GM18505 (cell line): ENCODE measurements around the gene ACACA.
"Not testable (repeated sequence)": the region's sequence is repeated elsewhere in the genome, so short reads cannot be mapped to it uniquely, and the experiment has no call there.

ENCODE experiments used
- ATAC-seq: cut with Tn5 transposase; IDR thresholded peaks from one replicate; pipeline ENCODE4 v1.9.1; 2021; ENCODE audit not compliant: unreplicated experiment
- POLR2A ChIP-seq: IDR thresholded peaks from 4 replicates; pipeline ENCODE4 v1.6.1; 2011; ENCODE audit warnings: borderline replicate concordance; ENCODE audit not compliant: insufficient read depth, insufficient read length; ENCODE audit errors: extremely low read depth

Gene ACACA

DNA sequence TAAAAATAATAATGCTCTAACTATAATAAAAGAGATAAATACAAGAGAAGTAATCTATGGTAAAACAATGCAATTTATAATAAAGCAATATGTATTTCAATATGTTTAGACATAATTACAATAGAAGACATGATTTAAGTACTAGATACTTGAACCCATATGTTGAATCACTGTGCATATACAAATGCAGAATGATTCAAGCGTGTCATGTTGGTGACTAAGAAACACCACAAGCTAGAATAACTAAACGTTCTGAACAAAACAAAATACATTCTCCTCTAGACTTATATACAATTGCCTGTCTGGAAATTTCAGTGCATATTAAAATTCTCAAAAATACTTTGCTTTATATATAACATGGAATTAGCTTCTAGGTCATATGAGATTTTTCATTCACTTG, 11.2 kb upstream of the ACACA start:
- no peak for TF ChIP-seq POLR2A
- ATAC-seq, result no peak

DNA sequence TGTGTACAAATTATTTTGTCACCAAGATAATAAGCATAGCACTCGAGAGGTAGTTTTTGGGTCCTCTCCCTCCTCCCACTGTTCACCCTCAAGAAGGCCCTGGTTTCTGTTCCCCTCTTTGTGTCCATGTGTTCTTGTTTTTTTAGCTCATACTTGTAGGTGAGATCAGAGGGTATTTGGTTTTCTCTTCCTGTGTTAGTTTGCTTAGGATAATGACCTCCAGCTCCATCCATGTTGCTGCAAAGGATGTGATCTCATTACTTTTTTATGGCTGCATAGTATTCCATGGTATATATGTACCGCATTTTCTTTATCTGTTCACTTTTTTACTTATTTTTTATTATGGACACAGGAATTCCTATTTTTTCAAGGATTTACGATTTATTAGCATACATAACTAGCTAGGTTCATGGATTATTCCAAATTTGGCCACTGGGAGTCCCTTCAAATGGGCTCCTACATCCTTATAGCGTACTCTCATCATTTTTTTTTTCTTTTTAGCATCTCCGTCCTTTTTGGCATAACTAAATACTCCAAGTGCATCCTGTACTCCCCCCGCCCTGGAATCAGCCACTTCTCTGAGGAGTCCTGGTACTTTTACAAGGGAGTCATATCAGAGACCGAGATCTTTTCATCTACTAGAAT, 7.4 kb upstream of the ACACA start:
- ATAC-seq, result no peak
- no peak for TF ChIP-seq POLR2A

DNA sequence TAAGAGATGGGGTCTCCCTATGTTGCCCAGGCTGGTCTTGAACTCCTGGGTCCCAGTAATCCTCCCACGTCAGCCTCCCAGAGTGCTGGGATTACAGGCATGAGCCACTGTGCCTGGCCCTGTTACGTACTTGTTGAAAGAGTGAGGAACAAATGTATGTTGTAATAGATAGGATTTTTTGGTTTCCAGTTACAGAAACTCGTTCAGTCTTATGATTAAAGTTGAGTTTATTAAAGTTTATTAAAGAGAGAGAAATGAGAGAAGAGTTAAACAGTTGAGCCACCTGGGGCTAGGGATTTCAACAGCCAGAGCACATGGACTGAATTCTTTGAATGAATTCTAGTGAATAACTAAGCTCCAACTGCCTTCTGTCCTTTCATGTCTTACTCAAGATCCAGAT, 3.7 kb upstream of the ACACA start:
- TF ChIP-seq POLR2A, result no peak
- no peak for ATAC-seq

DNA sequence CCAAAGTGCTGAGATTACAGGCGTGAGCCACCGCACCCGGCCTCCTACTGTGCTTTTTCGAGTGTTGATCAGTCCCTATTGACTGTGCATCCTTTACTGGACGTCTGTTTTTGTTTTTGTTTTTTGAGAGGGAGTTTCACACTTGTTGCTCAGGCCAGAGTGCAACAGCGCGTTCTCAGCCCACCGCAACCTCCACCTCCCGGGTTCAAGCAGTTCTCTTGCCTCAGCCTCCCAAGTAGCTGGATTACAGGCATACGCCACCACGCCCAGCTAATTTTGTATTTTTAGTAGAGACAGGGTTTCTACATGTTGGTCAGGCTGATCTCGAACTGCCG, 1.5 kb upstream of the ACACA start:
- not testable (repeated sequence) for ATAC-seq

DNA sequence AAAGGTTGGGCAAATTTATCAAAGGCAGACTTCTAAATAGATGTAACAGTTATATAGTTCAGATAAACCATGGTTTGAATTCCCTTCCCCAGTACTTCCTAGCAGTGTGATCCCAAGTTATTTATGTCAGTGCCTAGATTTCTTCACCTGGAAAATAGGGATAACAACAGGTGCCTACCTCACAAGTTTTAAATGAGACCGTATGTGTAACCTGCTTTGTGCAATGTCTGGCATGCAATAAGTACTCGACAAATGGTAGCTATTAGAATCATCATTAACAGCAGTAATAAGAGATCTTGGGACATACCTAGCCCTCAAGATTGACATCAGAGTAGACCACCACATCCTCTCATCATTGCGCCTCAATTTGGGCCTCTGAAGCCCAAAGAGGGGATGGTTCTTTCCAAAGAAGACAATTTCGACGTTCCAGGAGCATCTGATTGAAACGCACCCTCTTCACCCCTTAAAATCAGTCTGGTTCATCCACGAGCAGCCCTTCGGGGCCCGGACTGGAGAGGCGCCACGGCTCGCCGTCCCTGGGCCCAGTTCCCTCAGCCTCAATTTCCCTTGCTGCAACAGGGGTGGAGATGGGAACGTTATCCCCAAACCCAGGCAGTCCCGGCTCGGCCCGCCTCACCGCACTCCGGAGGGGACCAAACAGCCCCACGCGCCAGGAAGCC, 541 bp downstream of the ACACA start:
- ATAC-seq, result peak; percentile 35
- no peak for TF ChIP-seq POLR2A

DNA sequence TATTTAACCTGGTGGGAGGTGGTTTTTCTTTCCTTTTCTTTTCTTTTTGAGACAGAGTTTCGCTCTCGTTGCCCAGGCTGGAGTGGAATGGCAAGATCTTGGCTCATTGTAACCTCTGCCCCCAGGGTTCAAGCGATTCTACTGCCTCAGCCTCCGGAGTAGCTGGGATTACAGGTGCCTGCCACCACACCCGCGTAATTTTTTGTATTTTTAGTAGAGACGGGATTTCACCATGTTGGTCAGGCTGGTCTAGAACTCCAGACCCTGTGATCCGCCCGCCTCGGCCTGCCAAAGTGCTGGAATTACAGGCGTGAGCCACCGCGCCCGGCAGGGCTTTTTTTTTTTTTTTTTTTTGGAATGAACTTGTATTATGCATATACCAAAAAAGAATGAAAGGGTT, 1.1 kb downstream of the ACACA start:
- not testable (repeated sequence) for ATAC-seq

DNA sequence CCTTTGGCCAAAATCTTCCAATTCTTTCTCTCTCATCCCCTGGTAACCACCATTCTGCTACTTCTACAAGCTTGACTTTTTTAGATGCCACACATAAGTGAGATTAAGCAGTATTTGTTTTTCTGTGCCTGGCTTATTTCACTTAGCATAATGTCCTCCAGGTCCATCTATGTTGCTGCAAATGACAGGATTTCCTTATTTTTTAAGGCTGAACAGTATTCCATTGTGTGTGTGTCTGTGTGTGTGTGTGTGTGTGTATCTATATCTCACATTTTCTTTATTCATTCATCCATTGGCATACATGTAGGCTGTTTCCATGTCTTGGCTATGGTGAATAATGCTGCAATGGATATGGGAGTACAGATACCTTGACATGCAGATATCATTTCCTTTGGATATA, 6.1 kb downstream of the ACACA start:
- no peak for ATAC-seq
- no peak for TF ChIP-seq POLR2A

DNA sequence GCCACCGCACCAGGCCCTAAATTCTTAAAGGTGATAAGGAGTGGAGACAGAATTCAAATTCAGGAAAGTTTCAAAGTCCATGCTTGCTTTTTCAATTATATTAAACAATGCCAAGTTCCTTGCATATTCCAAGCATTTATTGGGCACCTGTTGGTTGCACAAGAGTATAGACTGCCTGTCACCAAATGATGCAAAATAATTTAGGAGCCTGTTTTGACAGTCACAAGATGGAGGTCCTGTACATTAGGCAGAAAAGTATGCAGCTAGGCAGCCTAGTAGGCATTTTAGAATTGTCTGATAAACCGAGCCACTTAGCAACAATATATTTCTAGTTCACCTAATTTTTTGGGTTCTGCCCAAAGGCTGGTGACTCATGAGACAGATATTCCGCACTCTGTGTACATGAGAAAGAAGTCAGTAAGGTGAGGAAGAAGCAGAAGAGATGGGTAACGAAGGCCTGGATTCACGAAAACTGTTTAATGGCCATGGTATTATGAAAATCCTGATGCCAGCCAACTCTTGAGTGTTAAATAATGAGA, 7.3 kb downstream of the ACACA start:
- no peak for TF ChIP-seq POLR2A

DNA sequence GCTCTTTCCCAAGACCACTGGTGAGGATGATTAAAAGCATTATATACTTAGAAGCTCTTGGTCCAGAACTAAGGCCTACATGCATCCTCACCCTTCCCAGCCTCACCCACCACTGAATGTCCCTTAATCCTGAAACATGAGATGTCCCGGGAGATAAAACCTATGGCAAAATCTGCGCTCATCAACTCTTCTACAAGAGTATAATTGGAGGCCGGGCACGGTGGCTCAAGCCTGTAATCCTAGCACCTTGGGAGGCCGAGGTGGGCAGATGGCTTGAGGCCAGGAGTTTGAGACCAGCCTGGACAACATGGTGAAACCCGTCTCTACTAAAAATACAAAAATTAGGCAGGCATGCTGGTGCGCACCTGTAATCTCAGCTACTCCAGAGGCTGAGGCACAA, 13.3 kb downstream of the ACACA start:
- no peak for TF ChIP-seq POLR2A
- no peak for ATAC-seq

More for the DNA sequence above, 7.3 kb downstream of the ACACA start:
- ATAC-seq, result no peak

DNA sequence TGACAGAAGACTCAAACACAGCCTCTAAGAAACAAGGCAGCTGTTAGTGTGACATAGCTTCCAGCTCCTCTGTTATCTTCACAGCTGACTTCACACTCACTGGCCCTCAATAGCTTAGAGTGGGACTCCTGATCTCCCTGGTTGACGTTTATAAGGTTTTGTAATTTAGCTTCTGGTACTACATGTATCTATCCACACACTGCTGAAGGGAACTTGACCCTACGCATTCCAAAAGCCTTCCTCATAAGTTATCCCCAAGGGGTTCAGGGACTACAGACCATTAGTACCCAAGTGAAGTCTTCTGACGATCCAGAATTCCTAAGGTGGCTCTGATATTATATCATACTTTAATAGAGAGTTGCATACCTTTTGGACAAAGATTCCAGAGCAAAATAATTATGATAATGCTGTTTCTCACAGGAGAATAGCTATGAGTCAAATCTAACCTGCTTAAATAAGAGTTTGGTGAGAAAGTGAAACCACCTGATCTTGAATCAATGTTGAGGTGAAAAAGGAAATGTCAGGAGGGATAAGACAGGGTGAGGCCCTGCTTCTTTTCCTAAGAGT, 14.5 kb downstream of the ACACA start:
- no peak for ATAC-seq
- no peak for TF ChIP-seq POLR2A

DNA sequence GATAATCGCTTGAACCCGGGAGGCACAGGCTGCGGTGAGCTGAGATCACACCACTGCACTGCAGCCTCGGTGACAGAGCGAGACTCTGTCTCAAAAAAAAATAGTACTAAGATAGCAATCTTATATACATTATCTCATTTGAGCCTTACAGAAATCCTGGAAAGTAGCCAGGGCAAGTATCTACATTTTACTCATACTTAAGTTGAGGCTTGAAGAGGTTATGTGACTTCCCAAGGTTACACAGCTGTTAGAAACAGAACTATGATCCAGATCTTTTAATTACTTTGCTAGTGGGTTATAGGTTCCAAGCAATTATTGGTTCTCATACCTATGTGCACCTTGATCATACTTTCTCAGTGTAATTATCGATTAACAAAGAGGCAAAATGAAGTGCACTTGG, 15.5 kb downstream of the ACACA start:
- no peak for ATAC-seq
- TF ChIP-seq POLR2A, result no peak

DNA sequence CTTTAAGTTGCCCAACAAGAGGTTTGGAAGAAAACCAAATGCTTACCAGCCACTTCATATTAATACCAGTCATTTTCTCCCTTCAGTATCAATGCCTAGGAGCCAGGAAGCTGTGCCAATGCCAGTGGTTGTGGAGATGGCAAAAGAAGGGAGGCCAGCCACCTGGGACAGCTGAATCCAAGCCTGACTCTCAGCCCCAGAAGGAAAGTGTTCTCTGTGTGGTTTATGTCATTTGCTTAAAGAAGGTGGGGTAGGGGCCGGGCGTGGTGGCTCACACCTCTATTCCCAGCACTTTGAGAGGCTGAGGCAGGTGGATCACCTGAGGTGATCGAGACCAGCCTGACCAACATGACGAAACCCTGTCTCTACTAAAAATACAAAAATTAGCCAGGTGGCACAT, 17.5 kb downstream of the ACACA start:
- TF ChIP-seq POLR2A, result no peak
- ATAC-seq, result no peak

DNA sequence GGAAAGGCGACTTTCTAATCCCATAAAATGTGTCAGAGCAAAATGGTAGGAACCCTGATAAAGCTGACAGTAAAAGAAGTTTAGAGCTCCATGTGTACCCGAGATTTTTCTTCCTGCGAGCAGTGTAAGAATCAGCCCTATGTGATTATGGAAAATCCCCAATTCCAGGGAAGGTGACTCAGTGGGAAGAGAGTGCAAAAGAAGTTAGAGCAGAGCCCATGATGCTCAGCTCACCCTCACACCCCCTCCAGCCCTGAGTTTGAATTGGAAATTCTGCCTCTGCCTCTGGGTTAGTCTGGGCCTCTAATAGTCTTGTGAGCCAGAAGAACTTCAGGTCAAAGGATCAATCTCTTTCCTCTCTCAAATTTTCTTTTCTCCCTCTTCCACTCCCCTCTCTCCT, 18.4 kb downstream of the ACACA start:
- no peak for TF ChIP-seq POLR2A

DNA sequence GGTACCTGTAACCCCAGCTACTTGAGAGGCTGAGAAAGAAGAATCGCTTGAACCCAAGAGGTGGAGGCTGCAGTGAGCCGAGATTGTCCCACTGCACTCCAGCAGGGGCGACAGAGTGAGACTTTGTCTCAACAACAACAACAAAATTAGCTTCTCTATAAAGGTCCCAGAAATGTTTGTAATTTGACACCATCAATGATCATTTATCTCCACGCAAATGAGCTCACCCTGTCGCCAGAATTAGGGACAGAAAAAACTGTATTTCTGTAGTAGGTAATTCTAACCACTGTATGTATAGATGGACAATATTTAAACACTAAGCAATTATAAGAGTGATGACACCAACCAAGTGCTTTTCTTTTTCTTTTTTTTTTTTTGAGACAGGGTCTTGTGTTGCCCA, 20.2 kb downstream of the ACACA start:
- no peak for ATAC-seq
- no peak for TF ChIP-seq POLR2A

More for the DNA sequence above, 18.4 kb downstream of the ACACA start:
- ATAC-seq, result no peak
